ENCODE data around the gene MRGPRG. TPM values are rescaled to one million over a fixed set of nuclear protein-coding genes. Genes with fewer than 3 reads are reported as not detected.

MRGPRG gene
- total RNA-seq, 1 donor from 2014 or later = not detected

DNA sequence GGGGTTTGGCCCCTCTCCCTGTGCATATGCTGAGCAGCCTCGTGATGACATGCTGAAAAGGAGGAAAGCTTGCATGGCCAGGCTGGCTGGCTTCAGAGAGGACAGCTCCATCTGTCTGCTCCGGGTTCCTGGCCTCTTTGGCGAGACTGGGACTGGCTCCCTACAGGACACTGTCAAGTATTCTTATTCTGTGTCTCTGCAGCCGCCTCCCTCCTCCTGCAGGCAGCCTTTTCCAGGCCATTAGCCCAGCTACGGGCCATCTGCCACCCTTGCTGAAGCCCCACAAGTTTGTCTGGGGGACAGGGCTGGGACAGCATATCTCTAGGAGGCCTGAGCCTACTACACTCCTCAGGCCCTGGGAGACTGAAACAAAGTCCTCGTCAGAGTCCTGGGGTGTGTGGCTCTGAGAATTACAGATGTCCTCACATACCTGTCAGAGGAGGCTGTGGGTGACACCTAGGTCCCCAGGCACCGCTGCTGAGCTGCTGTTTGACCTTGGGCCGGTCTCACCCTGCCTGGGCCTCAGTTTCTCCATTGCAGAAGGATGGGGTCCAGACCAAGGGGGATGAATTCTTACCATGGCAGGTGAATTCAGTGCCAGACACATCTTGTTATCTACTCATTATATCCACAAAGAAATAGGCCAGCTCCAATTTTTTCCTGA, 11.0 kb downstream of the MRGPRG start:
- no peak for DNase-seq (ENCODE audit: low read depth in 2 of 2)

DNA sequence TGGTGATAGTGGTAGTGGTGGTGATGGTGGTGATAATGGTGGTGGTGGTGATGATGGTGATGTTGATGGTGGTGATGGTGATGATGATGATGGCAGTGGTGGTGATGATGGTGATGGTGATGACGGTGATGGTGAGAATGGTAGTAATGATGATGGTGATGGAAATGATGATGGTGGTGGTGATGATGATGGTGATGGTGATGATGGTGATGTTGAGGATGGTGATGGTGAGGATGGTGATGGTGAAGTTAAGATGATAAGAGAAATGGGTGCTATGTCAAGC, 11.8 kb downstream of the MRGPRG start:
- DNase-seq (ENCODE audit: low read depth in 2 of 2) = no peak

DNA sequence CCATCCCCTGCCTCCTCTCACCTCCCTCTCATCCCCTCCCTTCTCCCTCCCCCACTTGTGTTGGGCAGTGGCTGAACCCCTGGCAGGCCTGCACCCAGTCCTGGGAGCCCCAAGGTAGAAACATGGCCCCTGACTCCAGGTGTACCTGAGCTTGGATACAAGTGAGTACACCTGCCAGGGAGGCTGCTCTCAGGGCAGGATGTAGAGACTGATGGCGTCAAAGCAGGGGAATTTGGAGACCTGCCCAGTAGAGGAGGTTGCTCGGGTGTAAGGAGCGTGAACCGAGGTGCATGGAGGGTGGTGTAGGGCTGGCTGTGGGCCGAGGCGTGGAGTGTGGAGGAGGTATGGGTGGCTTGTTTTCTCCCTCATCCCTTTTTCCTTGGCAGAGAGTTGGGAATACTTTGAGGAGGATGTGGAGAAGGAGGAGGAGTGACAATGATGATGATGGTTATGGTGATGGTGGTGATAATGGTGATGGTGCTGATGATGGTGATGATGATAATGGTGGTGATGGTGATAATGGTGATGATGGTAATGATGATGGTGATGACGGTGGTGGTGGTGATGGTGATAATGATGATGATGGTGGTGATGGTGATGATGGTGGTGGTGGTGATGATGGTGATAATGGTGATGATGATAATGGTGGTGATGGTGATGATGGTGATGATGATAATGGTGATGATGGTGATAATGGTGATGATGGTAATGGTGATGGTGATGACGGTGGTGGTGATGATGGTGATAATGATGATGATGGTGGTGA, 12.3 kb downstream of the MRGPRG start:
- DNase-seq (ENCODE audit: low read depth in 2 of 2) = no peak

DNA sequence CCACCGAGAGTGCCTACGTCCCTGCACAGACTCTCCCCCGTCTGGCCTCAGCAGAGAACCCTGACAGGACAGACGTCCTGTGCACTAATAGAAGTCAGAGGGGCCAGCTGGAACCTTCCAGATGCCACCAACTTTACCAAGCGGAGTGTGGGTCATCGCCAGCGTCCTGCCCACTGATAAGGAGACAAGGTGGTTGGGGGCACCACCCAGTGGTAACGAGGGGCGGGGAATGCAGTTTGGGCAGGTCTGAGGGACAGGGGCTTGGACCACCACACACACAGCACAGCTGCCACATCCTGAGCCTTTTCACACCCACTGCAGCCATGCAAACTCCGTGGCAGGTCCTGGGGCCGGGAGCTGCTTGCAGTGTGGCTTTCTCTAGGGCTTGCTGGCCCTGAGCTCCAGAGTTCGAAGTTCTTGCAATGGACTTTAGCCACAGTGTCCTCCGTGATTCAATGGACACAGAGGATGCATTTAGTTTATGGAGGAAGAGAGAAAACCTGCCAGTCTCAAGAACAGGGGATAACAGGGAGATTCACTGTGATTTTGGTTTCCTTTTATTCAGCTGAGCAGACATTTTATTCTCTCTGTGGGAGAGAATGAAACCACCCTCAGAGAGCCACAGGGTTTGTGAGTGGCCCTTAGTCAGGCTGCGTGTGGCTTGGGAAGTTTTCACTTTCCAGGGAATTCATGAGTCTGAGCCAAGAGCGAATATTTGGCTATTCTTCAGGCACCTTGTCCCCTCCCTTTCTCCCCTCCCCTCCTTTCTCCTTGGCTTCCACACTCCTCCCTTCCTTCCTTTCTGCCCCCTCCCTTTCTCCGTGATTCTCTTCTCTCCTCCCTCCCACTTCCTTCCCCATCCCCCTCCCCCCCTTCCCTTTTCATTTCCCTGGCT, 13.1 kb downstream of the MRGPRG start:
- no peak for DNase-seq (ENCODE audit: low read depth in 2 of 2)

DNA sequence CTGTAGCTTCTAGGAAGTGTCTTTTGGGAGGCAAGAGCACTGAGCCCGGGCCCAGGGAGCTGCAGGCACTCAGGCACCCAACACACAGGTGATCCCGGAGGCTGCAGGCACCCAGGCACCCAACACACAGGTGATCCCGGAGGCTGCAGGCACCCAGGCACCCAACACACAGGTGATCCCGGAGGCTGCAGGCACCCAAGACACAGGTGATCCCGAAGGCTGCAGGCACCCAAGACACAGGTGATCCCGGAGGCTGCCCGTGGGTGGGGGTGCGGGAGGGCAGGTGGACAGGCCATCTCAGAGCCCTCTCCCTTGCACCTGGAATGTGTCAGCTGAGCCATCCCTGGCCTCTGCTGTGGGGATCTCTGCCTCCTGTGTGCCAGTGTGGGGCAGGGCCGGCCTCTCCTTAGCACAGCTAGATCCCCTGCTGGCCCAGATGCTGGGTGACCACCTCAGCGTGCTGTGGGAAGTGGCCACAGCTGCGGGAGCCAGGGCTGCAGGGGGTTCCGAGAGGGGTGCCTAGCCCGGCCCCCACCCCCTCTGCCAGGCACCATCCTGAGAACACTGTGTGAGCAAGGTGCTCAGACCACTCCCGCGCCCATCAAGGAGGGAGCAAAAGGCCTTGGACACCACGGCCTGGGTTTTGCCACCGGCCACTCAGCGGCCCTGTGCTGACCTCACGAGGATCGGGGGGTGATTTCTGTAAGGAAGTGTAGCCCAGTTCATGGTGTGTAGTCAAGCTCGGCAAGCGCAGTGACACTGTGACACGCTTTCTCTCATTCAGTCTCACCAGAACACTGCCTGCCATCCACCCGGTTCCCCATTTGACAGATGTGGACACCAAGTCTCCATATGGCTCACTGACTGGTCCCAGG, 14.2 kb downstream of the MRGPRG start:
- DNase-seq (ENCODE audit: low read depth in 2 of 2) = no peak

DNA sequence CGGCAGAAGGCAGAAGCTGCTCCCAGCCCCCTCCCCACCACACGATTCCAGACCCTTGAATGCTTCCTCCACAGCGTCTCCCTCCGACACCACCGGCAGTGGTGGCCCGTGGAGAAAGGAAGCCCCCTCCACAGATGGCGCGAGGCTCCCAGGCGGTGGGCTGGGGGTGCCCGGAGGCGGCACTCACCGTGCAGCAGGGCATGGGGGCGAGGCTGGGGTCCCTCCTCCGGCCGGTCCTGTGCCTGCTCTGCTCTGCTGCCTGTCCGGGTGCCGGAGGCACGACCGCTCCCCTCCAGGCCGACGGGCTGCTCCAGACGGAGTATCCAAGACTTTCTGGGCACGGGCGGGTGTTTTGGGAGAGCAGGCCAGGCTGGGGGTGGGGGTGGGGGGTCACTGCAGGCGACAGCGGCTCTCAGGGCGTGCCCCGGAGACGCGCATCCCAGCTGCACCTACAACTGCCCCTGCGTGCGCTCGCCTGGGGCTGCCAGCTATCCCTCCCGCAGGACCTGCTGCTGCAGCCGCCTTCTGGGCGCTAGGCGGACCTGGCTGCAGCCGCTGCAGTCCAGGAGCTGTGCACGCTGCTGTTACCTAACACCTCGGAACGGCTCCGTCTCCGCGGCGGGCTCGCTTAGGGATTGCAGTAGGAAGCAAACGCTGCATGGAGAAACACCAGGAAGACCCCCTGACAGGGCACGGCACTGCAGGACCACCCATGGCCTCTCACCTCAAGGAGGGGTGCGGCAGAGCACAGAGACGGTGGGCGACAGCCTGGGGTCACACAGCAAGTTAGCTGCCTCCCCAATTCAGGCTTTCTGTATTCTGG, 15.2 kb downstream of the MRGPRG start:
- no peak for DNase-seq (ENCODE audit: low read depth in 2 of 2)

DNA sequence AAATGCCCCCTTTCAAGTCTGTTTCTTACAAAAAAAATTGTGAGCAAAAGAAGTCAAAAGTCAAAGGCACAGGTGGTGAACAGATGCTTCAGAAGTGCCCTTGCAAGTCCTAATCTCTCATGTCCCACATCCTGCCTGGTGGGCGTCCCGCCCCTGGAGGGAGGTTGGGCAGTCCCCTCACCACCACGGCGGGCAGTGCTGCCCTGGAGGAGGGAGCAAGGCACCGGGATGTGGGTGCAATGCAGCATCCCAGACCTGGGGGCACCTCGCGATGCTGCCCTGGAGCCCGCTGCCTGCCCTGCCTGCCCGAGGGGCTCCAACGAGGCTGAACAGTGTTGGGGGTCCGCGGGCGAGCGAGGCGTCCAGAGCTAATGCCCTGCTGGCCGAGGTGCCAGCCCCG, 15.9 kb downstream of the MRGPRG start:
- no peak for DNase-seq (ENCODE audit: low read depth in 2 of 2)

DNA sequence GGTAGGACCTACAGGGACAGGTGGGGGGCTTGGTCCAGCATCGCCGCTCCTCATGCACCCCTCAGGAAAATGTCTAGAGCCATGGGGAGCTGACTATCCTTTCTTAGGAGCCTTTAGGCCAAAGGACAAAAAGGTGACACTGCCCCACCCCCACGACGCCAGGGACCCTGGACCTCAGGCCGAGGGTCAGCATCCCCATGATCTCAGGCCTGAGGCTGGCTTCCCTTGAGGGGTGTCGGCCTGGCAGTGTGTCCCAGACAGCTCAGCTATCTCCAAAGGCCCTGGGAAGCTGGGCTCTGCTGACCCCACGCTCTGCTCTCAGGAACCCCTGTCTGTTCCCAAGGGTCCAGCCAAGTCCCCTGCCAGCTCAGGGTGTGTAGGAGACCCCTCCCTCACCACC, 16.3 kb downstream of the MRGPRG start:
- no peak for DNase-seq (ENCODE audit: low read depth in 2 of 2)

DNA sequence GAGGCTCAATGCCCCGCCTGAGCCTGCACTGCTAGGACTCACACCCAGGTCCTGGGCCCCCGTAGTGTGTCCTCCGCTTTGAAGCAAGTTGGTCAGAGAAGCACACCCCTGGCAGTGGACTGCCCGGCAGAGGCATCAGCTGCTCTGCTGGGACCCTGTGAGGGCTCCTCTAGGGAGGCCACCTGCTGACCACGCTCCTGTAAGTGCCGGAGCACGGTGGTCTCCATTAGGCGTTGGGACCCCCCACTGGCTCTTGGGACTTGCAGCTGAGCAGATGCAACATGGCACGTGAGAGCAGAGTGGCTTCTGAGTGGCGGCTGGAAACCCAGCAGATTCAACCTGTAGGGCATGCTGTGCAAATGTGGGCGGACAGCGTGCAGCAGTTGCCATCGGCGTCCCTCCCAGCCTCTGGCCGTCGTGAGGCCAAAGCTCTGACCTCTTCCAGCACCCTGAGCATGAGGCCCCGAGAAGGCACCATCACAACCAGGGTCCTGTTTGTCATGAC, 16.9 kb downstream of the MRGPRG start:
- no peak for DNase-seq (ENCODE audit: low read depth in 2 of 2)

DNA sequence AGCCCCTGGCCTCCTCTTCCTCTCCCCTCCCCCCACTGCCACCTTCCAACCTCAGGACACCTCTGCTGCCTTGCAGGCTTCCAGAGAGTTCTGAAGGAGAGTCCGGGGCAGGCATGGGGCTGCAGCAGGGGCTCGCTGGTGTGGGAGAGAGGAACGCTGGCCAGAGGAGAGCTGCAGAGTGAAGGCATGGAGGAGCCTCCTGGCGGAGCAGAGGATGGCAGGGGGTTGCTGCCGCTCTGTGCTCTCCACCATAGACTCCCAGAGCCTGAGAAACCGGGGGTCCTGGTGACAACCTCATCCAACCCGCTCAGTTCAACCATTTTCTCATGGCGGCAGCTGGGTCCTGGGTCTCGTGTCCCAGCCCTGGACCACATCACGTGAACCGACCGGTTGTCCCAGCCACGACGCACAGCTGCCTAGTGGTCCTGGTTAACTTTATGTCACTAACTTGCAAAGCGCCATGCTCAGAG, 17.5 kb downstream of the MRGPRG start:
- DNase-seq (ENCODE audit: low read depth in 2 of 2) = no peak

DNA sequence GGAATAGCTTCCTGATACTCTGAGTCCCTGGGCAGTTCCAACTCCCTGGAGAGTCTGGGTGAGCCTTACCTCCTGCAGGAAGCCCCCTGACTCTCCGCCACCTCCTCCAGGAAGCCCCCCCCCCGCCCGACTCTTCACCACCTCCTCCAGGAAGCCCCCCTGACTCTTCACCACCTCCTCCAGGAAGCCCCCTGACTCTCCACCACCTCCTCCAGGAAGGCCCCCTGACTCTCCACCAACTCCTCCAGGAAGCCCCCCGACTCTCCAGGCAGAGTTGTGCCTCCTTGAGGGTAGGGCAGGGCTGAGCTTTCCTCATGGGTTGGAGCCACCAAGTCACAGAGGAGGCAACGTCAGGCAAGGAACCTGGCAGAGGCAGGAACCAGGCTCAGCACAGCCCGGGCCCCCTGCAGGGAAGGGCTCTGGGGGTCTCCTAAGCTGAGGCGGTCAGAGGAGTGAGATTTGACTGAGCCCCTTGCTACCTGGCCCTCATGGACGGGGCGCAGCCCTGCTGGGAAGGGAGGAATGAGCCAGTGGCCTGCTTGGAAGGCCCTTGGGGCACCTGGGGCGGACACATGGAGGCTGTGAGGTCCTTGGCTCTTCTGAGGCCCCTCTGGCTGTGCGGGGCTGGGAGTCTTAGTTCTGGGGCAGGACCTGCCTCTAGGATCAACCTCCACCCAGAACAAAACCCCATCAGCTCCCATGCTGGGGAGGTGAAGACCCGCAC, 18.1 kb downstream of the MRGPRG start:
- no peak for DNase-seq (ENCODE audit: low read depth in 2 of 2)

DNA sequence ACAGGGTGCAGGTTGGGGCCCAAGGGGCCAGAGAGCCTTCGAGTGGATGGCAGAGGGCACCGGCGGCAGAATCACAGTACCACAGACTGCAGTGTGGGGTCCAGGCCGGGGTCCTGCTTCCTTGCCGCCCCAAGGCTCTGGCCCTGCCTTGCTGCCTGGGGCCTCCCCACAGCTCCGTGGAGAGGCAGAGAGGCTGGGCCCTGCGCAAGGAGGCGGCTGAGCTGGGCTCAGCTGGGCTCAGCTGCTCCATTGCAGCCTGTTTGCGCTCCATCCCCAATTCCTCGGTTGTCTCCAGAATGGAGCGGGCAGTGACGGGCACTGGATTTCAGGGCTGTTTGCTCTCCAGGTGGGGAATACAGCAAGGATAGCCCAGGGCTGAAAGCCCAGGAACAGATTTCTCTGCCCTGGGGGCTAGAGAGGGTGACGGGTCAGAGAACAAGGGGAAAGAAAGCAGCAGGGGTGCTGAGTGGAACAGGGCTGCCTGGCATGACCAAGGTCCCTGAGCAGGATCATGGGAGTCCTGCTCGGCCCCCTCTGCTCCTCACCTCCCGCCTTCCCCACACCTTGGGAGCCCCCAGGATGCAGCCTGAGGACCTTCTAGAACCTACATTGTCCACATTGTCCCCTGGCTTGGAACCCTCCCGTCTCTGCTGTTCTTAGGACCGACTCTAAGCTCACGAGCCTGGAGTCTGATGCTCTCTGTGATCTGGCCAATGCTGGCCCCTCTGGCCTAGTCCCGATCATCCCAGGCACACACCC, 18.9 kb downstream of the MRGPRG start:
- DNase-seq (ENCODE audit: low read depth in 2 of 2) = no peak

DNA sequence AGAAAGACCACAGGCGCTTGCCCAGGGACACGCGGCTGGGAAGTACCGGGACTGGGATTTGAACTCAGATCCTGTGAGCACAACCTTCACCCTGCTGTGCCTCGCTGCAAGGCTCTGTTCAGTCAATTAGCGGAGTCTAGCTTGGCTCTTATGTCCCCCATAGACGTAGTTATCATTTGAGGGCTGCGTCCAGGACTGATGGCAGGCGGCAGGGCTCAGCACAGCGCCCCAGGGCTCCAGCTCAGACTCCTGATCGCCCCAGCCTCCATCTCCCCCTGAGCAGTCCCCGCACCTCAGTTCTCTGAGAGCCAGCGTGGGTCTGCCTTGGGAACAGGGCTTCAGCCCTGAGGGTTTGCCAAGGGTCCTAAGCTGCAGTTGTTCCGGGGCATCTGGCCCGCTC, 19.8 kb downstream of the MRGPRG start:
- DNase-seq (ENCODE audit: low read depth in 2 of 2) = no peak

DNA sequence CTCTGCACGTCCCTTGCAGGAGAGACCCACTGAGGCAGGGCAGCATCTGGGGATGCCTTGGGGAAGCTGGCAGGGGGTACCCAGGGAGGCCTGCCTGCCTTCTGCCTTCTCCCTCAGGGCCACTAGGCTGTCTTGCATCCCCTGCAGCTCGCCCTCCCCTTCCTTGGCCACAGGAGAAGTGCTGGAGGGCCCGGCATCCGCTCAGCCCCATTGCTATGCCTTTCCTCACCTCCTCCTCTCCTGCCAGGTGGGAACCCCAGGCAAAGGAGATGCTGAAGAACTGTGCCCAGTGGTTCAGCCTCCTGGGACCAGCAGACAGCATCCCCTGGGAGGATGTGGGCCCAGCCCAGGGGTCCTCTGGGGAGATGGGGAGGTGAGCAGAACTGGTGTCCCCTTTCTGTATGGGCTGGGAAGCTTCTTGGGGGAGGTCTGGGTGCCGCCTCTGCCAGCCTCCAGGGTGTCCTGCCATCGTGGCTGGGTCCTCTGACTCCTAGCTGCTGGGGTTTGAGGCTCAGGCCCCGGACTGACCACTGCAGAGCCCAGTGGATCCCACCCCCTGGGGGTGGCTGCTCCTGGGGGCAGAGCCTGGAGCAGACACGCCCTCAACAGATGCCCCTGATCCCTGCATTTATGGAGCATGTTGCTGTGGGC, 20.6 kb downstream of the MRGPRG start:
- no peak for DNase-seq (ENCODE audit: low read depth in 2 of 2)

DNA sequence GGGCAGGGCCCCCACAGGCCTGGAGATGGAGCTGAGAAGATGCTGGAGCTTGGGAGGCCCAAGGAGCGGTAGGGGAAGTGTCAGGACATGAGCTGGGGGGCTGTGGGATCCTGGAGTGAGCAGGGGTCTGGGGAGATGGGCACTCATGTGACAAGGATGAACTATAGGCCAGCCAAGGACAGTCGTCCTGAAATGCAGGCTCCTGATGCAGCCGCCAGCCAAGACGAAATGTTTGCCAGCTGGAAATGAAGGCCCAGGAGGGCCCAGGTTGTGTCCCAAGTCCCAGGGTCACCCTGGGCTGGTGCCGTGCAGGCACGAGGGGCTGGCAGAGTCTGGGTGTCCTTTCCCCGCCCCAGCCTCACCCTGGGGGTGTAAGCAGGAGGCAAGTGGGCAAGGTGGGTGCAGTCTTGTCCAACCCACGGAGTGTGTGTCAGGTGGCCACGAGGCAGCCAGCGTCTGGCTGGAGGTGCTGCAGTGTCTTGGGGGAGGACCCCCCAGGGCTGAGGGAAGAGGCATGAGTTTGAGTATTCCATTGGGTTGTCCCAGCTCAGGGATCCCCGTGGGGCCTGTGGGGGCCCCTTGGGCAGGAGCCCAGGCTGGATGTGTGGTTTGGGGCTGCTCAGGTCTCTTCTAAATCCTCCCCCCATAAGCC, 21.4 kb downstream of the MRGPRG start:
- DNase-seq (ENCODE audit: low read depth in 2 of 2) = no peak

DNA sequence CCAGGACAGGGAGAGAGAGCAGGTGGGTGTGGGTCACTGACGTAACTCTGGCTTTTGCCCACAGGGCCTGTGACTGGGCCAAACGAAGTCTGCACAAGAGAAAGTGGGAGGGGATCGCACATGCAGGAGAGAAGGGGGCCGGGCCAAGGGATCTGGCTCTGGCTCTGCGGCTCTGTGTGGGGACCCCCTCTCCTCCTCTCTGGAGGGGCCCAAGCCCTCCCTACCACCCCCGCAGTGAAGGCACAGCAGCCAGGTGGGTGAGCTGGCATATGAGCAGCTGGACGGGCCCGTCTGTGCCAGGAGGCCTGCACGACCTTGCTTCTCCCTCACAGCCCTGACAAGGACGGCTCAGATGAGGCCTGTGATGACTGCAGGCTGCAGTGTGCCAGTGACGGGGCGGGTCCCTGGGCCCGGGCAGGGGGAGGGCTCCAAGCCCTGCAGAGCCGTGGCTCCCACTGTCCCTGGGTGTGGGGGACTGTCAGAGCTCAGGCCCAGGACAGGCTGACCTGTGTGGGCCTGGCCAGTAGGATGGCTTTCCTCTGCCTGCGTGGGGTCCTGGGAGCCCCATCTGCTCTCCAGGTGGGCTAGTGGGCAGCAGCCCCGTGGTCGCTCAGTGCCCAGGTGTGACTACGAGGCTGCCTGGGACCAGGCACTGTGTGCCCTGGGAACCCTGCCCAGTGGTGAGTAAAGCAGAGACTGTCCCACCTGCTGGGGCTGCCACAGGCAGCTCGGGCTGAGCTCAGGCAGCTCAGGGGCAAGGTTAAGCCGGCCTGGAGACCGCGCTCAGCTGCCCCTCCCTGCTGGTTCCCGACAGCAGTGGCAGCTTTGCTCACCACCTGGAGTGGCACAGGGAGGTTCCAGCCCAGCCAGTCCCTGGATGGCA, 22.2 kb downstream of the MRGPRG start:
- DNase-seq (ENCODE audit: low read depth in 2 of 2) = no peak
